Calu3 (cell line): ENCODE measurements around the gene TBC1D3B. TPM values are rescaled to one million over a fixed set of nuclear protein-coding genes. Genes with fewer than 3 reads are reported as not detected.
"Not testable (repeated sequence)": the region's sequence is repeated elsewhere in the genome, so short reads cannot be mapped to it uniquely, and the experiment has no call there.

Experiments used
- BruUV-seq: library from RNA; stranded (reverse); fragments of 400-500 nt; replicated peaks from 2 replicates; lab custom pipeline; 2021; lab: Mats Ljungman, UMichigan
- CTCF ChIA-PET: fragments of 300-600 bp; sonication (Branson Sonifier 250); formaldehyde crosslinking; loops from one replicate; lab custom pipeline; 2022; ENCODE audit warnings: antibody characterized with exemption; lab: Charles Lee
- DNase-seq: peaks from one replicate; pipeline ENCODE4 v3.0.0; 2022
- H3K27ac Mint-ChIP-seq: one replicate; pipeline ENCODE4 v1.8.0; 2022; ENCODE audit warnings: mixed read lengths; ENCODE audit not compliant: unreplicated experiment
- H3K27me3 Mint-ChIP-seq: one replicate; pipeline ENCODE4 v1.8.0; 2022; ENCODE audit warnings: mixed read lengths; ENCODE audit not compliant: unreplicated experiment
- H3K36me3 Mint-ChIP-seq: one replicate; pipeline ENCODE4 v1.8.0; 2022; ENCODE audit warnings: mild to moderate bottlenecking, moderate library complexity, mixed read lengths; ENCODE audit not compliant: insufficient read depth, unreplicated experiment
- H3K4me1 Mint-ChIP-seq: one replicate; pipeline ENCODE4 v1.8.0; 2022; ENCODE audit warnings: mild to moderate bottlenecking, low read depth, mixed read lengths; ENCODE audit not compliant: unreplicated experiment
- H3K4me3 Mint-ChIP-seq: one replicate; pipeline ENCODE4 v1.8.0; 2022; ENCODE audit warnings: mild to moderate bottlenecking, low read depth, moderate library complexity, mixed read lengths; ENCODE audit not compliant: unreplicated experiment
- H3K9me3 Mint-ChIP-seq: one replicate; pipeline ENCODE4 v1.8.0; 2022; ENCODE audit warnings: low read depth, mixed read lengths; ENCODE audit not compliant: unreplicated experiment
- CTCF ChIP-seq: fragments of 200-600 bp; IDR thresholded peaks from one replicate; pipeline ENCODE4 v1.8.0; 2022; ENCODE audit warnings: antibody characterized with exemption; ENCODE audit not compliant: unreplicated experiment
- intact Hi-C: fragments of 100-400 bp; cut with micrococcal nuclease; formaldehyde crosslinking; loops from one replicate; pipeline ENCODE4 v1.10.0; 2022; ENCODE audit not compliant: unreplicated experiment
- total RNA-seq: library from RNA; stranded (reverse); gene quantifications from 2 replicates; pipeline ENCODE4 v1.2.3, GENCODE V29; 2022

TBC1D3B gene
- total RNA-seq, 1 experiment from 2014 or later: 73.5 TPM

- no TSS peak for BruUV-seq
- no peak overlapping the region for H3K27ac Mint-ChIP-seq
- intact Hi-C loops: no loop called here
- TF ChIP-seq CTCF: no peak
- peaks cover 3% of the 10 kb centered on the region for H3K9me3 Mint-ChIP-seq
- no peaks in the 10 kb centered on the region for H3K4me1 Mint-ChIP-seq
- no peak for DNase-seq
- CTCF ChIA-PET: no interaction called here
- H3K36me3 Mint-ChIP-seq: no peaks in the 10 kb centered on the region
- H3K4me3 Mint-ChIP-seq: no peak overlapping the region
- H3K27me3 Mint-ChIP-seq: peaks cover 76% of the 10 kb centered on the region
These were observed 48.5 kb downstream of the TBC1D3B start for GRCh38 chr17:36127911-36128310.

GRCh38 chr17:36127199-36127893 is 49.1 kb downstream of the TBC1D3B start:
- TF ChIP-seq CTCF: no peak
- Mint-ChIP-seq H3K36me3 (no peaks in the 10 kb centered on the region), H3K27me3 (peaks cover 76% of the 10 kb centered on the region), H3K9me3 (peaks cover 3% of the 10 kb centered on the region), H3K4me3 (no peak overlapping the region), H3K27ac (no peak overlapping the region), H3K4me1 (no peaks in the 10 kb centered on the region)
- CTCF ChIA-PET: no interaction called here
- DNase-seq: no peak
- BruUV-seq: no TSS peak
- intact Hi-C loops: no loop called here

- Mint-ChIP-seq H3K27ac (no peak overlapping the region), H3K4me3 (no peak overlapping the region), H3K9me3 (peaks cover 3% of the 10 kb centered on the region), H3K4me1 (no peaks in the 10 kb centered on the region), H3K27me3 (peaks cover 72% of the 10 kb centered on the region), H3K36me3 (no peaks in the 10 kb centered on the region)
- no peak for DNase-seq
- CTCF ChIA-PET: no interaction called here
- TF ChIP-seq CTCF: no peak
- BruUV-seq: no TSS peak
- intact Hi-C loops: no loop called here
These were observed 51.3 kb downstream of the TBC1D3B start for GRCh38 chr17:36124879-36125824.

- intact Hi-C loops: no loop called here
- H3K9me3 Mint-ChIP-seq: peaks cover 3% of the 10 kb centered on the region
- no peak overlapping the region for H3K27ac Mint-ChIP-seq
- DNase-seq: no peak
- no peak overlapping the region for H3K4me3 Mint-ChIP-seq
- peaks cover 72% of the 10 kb centered on the region for H3K27me3 Mint-ChIP-seq
- H3K4me1 Mint-ChIP-seq: no peaks in the 10 kb centered on the region
- BruUV-seq: no TSS peak
- CTCF ChIA-PET: no interaction called here
- TF ChIP-seq CTCF: no peak
- no peaks in the 10 kb centered on the region for H3K36me3 Mint-ChIP-seq
These were observed 53.0 kb downstream of the TBC1D3B start for GRCh38 chr17:36123431-36123830.

GRCh38 chr17:36121099-36121498 is 55.3 kb downstream of the TBC1D3B start:
- BruUV-seq, H3K9me3 Mint-ChIP-seq, DNase-seq, H3K4me1 Mint-ChIP-seq, H3K36me3 Mint-ChIP-seq, intact Hi-C loops, H3K4me3 Mint-ChIP-seq, H3K27ac Mint-ChIP-seq: not testable (repeated sequence)
- CTCF ChIA-PET: interaction anchor here (1.8 kb wide), 1 partner anchor 93 kb away, joined by 3 read pairs; no protein-coding TSS in a partner anchor
- peaks cover 72% of the 10 kb centered on the region for H3K27me3 Mint-ChIP-seq
